ENCODE results near the gene CELSR1.

CELSR1 gene

GRCh38 chr22:46537225-46537945, at the start of gene CELSR1:
TSS of gene CELSR1 (minus strand) at chr22:46537620. CDS start at chr22:46537170, 450 bp downstream.
- TF ChIP-seq CTCF (IDR thresholded peaks at IDR 0.05) (no peak), ZFX (IDR thresholded peaks at IDR 0.05; ENCODE audit: borderline replicate concordance) (no peak)
- peak within 1 kb of the TSS; percentile 53 for H3K27ac ChIP-seq

GRCh38 chr22:46587061-46587460, 49.6 kb upstream of the CELSR1 start:
- no peak overlapping the region for H3K27ac ChIP-seq
- TF ChIP-seq ZFX (IDR thresholded peaks at IDR 0.05; ENCODE audit: borderline replicate concordance) (no peak), CTCF (IDR thresholded peaks at IDR 0.05) (no peak)

GRCh38 chr22:46586531-46587011, 49.2 kb upstream of the CELSR1 start:
- TF ChIP-seq CTCF (IDR thresholded peaks at IDR 0.05) (no peak), ZFX (IDR thresholded peaks at IDR 0.05; ENCODE audit: borderline replicate concordance) (no peak)
- no peak overlapping the region for H3K27ac ChIP-seq

GRCh38 chr22:46586123-46586519, 48.7 kb upstream of the CELSR1 start:
- no peak overlapping the region for H3K27ac ChIP-seq
- TF ChIP-seq ZFX (IDR thresholded peaks at IDR 0.05; ENCODE audit: borderline replicate concordance), result no peak
- TF ChIP-seq CTCF (IDR thresholded peaks at IDR 0.05), result no peak

- TF ChIP-seq ZFX (IDR thresholded peaks at IDR 0.05; ENCODE audit: borderline replicate concordance), result no peak
- H3K27ac ChIP-seq, result no peak overlapping the region
Observed at GRCh38 chr22:46585340-46586122, 48.1 kb upstream of the CELSR1 start.

- no peak overlapping the region for H3K27ac ChIP-seq
- TF ChIP-seq ZFX (IDR thresholded peaks at IDR 0.05; ENCODE audit: borderline replicate concordance) (no peak), CTCF (IDR thresholded peaks at IDR 0.05) (no peak)
Observed at GRCh38 chr22:46584081-46584921, 46.9 kb upstream of the CELSR1 start.

- TF ChIP-seq ZFX (IDR thresholded peaks at IDR 0.05; ENCODE audit: borderline replicate concordance), result no peak
- no peak for TF ChIP-seq CTCF (IDR thresholded peaks at IDR 0.05)
- H3K27ac ChIP-seq, result no peak overlapping the region
Observed at GRCh38 chr22:46583571-46583970, 46.2 kb upstream of the CELSR1 start.

Data from 22Rv1 (cell line).